DOHH2 (cell line): ENCODE measurements around the gene CPA5.

ENCODE experiments used
- H3F3A ChIP-seq: fragments of 200-600 bp; sonication (generic), shearing (Covaris generic); 2 replicates; pipeline ENCODE4 v1.6.0; 2016; ENCODE audit warnings: antibody characterized with exemption, mild to moderate bottlenecking; ENCODE audit not compliant: control insufficient read depth, insufficient read depth
- H3K27ac ChIP-seq: fragments of 200-600 bp; sonication (generic); 2 replicates; pipeline ENCODE4 v1.5.1; 2014; ENCODE audit warnings: low read depth, mild to moderate bottlenecking, low read length, moderate library complexity
- H3K27me3 ChIP-seq: fragments of 200-600 bp; sonication (generic); 2 replicates; pipeline ENCODE4 v1.6.1; 2014; ENCODE audit warnings: mild to moderate bottlenecking, low read length, mixed read lengths; ENCODE audit not compliant: control insufficient read depth
- H3K36me3 ChIP-seq: fragments of 200-600 bp; sonication (generic); 2 replicates; pipeline ENCODE4 v1.6.1; 2014; ENCODE audit warnings: mild to moderate bottlenecking, low read length, moderate library complexity, mixed read lengths; ENCODE audit not compliant: control insufficient read depth
- H3K4me1 ChIP-seq: fragments of 200-600 bp; sonication (generic); 2 replicates; pipeline ENCODE4 v1.6.1; 2014; ENCODE audit warnings: mild to moderate bottlenecking, low read length, mixed read lengths; ENCODE audit not compliant: control insufficient read depth
- H3K4me2 ChIP-seq: fragments of 200-600 bp; sonication (generic); 2 replicates; pipeline ENCODE4 v1.6.0; 2014; ENCODE audit warnings: mild to moderate bottlenecking, low read length, moderate library complexity
- H3K4me3 ChIP-seq: fragments of 200-600 bp; sonication (generic); 2 replicates; pipeline ENCODE4 v1.5.1; 2014; ENCODE audit warnings: mild to moderate bottlenecking, low read length, mixed read lengths
- H3K79me2 ChIP-seq: fragments of 200-600 bp; sonication (generic); 2 replicates; pipeline ENCODE4 v1.6.1; 2014; ENCODE audit warnings: mild to moderate bottlenecking, low read length, mixed read lengths; ENCODE audit not compliant: control insufficient read depth
- H3K9me2 ChIP-seq: fragments of 200-600 bp; sonication (generic); replicated peaks from 2 replicates; pipeline ENCODE4 v1.6.1; 2014; ENCODE audit warnings: mild to moderate bottlenecking, low read length, mixed read lengths; ENCODE audit not compliant: control insufficient read depth
- H3K9me3 ChIP-seq: fragments of 200-600 bp; sonication (generic); 2 replicates; pipeline ENCODE4 v1.6.1; 2014; ENCODE audit warnings: antibody characterized with exemption, low read length, mixed read lengths; ENCODE audit not compliant: control insufficient read depth, insufficient read depth
- H4K20me1 ChIP-seq: fragments of 200-600 bp; sonication (generic); 2 replicates; pipeline ENCODE4 v1.6.0; 2014; ENCODE audit warnings: low read depth, mild to moderate bottlenecking, antibody characterized with exemption, low read length, moderate library complexity; ENCODE audit not compliant: control insufficient read depth, insufficient read depth
- CTCF ChIP-seq: fragments of 200-600 bp; sonication (generic); IDR thresholded peaks from one replicate; pipeline ENCODE4 v1.5.1; 2014; ENCODE audit warnings: antibody characterized with exemption, mild to moderate bottlenecking, low read depth, low read length; ENCODE audit not compliant: poor library complexity, severe bottlenecking
- EZH2phosphoT487 ChIP-seq: fragments of 200-600 bp; sonication (generic); IDR thresholded peaks from 2 replicates; pipeline ENCODE4 v1.6.1; 2017; ENCODE audit warnings: borderline replicate concordance, mild to moderate bottlenecking, antibody characterized with exemption, low read length, moderate library complexity, mixed read lengths

Gene CPA5

GRCh38 chr7:130409067-130409711 lies 64.6 kb downstream of the CPA5 start:
- Histone ChIP-seq H3K4me2 (no peak overlapping the region), H3K27ac (no peak overlapping the region), H4K20me1 (no peaks in the 10 kb centered on the region), H3K79me2 (no peaks in the 10 kb centered on the region), H3F3A (no peaks in the 10 kb centered on the region), H3K4me3 (no peak overlapping the region), H3K9me3 (no peaks in the 10 kb centered on the region), H3K4me1 (no peaks in the 10 kb centered on the region), H3K36me3 (peaks cover 9% of the 10 kb centered on the region), H3K9me2 (no peaks in the 10 kb centered on the region), H3K27me3 (no peaks in the 10 kb centered on the region)
- TF ChIP-seq EZH2phosphoT487 = no peak
- no peak for TF ChIP-seq CTCF

GRCh38 chr7:130409712-130410072 lies 65.1 kb downstream of the CPA5 start:
- no peak overlapping the region for H3K4me2 ChIP-seq
- no peak for TF ChIP-seq EZH2phosphoT487
- no peak for TF ChIP-seq CTCF
- no peaks in the 10 kb centered on the region for H3K27me3 ChIP-seq
- no peaks in the 10 kb centered on the region for H4K20me1 ChIP-seq
- no peaks in the 10 kb centered on the region for H3F3A ChIP-seq
- no peaks in the 10 kb centered on the region for H3K9me3 ChIP-seq
- H3K9me2 ChIP-seq = no peaks in the 10 kb centered on the region
- H3K4me1 ChIP-seq = no peaks in the 10 kb centered on the region
- H3K4me3 ChIP-seq = no peak overlapping the region
- peaks cover 9% of the 10 kb centered on the region for H3K36me3 ChIP-seq
- H3K79me2 ChIP-seq = no peaks in the 10 kb centered on the region
- no peak overlapping the region for H3K27ac ChIP-seq

DNA sequence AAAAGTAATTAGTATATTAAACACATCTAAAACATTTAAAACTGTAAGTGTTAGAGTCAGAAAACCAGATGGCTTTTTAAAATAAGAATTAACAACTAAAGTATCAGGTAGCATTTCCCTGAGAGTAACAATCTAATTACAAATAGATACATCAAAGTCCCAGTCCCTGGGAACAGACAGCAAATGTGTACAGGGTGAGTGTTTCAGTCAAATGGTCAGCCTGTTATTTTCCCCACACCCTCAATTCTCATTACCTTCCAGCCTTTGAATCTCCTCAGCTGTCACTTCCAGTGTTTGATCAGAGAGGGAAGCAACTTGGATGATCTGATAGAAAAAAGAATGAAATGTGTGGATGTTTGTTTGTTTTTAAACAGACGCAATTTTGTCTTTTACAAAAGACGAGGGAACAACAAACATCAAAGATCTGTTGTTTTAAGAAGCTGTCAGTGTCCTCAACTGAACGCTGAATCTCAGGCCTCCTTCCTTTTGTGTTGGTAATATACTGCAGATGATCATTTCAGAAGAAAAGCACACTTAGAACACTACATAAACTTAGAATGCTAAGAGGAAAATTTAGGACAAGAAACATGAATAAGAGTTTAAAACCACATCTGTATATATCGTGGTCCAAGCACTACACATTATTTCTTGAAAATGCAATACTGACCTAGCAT lies 66.4 kb downstream of the CPA5 start:
- H3K9me3 ChIP-seq = no peaks in the 10 kb centered on the region
- H3K4me1 ChIP-seq = no peaks in the 10 kb centered on the region
- no peak overlapping the region for H3K27ac ChIP-seq
- TF ChIP-seq CTCF (no peak), EZH2phosphoT487 (no peak)
- no peaks in the 10 kb centered on the region for H3K79me2 ChIP-seq
- H3K9me2 ChIP-seq = no peaks in the 10 kb centered on the region
- no peaks in the 10 kb centered on the region for H3F3A ChIP-seq
- peaks cover 9% of the 10 kb centered on the region for H3K36me3 ChIP-seq
- no peaks in the 10 kb centered on the region for H4K20me1 ChIP-seq
- no peaks in the 10 kb centered on the region for H3K27me3 ChIP-seq
- no peak overlapping the region for H3K4me2 ChIP-seq
- no peak overlapping the region for H3K4me3 ChIP-seq
